GM13977 (cell line): Measurements from ENCODE around the gene TRAPPC13.

ENCODE experiments used
- DNase-seq: peaks from one replicate; pipeline ENCODE4 v3.0.0; 2012; ENCODE audit warnings: low spot score
- in situ Hi-C: fragments of 300-500 bp; cut with MboI; formaldehyde crosslinking; loops from one replicate; pipeline ENCODE4 v1.12.0; 2022; ENCODE audit warnings: low sequenced_read_pairs, low pct_unique_long_range_greater_than_20kb, mixed read lengths, inconsistent platforms; ENCODE audit not compliant: unreplicated experiment
- TF ChIP-seq, protein P1 (sequence below): IDR thresholded peaks from 2 replicates; pipeline ENCODE4 v1.5.1; 2012; ENCODE audit warnings: mild to moderate bottlenecking, control low read depth; ENCODE audit not compliant: insufficient read depth; ENCODE audit errors: extremely low read depth, missing control alignments

TRAPPC13 gene

DNA sequence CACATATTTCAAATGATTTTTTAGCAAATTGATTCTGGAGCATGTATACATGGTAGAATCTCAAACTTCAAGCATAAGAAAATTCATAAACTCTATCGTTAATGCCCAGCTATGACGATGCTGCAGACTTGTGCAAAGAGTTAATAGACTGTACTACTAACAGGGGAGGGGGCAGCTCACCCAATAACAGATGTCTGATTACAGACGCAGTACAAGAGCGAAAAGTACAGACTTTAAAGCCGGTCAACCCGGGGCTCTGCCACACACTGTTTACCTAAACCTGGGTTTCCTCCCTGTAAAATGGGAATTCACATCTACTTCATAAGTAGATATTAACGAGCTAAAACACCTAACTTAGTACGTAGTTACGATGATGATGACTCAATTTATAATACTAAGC is 1.3 kb upstream of the TRAPPC13 start:
- no peak for DNase-seq
- TF ChIP-seq, protein P1, sequence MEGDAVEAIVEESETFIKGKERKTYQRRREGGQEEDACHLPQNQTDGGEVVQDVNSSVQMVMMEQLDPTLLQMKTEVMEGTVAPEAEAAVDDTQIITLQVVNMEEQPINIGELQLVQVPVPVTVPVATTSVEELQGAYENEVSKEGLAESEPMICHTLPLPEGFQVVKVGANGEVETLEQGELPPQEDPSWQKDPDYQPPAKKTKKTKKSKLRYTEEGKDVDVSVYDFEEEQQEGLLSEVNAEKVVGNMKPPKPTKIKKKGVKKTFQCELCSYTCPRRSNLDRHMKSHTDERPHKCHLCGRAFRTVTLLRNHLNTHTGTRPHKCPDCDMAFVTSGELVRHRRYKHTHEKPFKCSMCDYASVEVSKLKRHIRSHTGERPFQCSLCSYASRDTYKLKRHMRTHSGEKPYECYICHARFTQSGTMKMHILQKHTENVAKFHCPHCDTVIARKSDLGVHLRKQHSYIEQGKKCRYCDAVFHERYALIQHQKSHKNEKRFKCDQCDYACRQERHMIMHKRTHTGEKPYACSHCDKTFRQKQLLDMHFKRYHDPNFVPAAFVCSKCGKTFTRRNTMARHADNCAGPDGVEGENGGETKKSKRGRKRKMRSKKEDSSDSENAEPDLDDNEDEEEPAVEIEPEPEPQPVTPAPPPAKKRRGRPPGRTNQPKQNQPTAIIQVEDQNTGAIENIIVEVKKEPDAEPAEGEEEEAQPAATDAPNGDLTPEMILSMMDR: no peak
- in situ Hi-C loops: no loop called here

DNA sequence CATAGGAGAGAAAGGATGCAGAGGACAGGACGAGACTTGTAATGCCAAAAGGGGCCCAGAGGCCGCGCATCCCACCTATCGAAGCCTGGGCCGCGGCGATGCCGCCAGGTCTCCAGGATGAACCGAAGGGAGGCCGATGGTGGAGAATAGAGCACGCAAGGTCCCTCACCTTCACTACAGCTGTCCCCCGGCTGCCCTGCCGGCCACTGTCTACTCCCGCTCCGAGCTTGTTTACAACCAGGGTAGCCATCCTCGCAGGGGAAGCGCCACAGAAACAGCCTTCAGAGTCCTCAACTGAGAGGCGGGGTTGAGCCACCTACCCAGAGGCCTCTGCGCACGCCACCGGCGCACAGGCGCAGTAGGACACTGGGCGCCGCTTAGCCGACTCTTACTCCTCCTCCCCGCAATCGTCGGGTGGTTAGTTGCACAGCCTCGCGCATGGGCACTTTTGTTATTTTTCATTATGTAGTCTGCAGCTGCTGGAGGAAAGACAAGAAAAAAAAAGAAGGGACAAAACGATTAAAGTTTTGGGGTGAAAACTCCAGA is 729 bp upstream of the TRAPPC13 start, which contains the start of gene TRIM23:
Gene TRIM23, minus strand, starts transcription at position 309 of the 546 bp plus-strand sequence. Its CDS starts 59 bp downstream, at position 250.
- TF ChIP-seq, protein P1: no peak
- in situ Hi-C loops: no loop called here
- DNase-seq: peak; percentile 85

DNA sequence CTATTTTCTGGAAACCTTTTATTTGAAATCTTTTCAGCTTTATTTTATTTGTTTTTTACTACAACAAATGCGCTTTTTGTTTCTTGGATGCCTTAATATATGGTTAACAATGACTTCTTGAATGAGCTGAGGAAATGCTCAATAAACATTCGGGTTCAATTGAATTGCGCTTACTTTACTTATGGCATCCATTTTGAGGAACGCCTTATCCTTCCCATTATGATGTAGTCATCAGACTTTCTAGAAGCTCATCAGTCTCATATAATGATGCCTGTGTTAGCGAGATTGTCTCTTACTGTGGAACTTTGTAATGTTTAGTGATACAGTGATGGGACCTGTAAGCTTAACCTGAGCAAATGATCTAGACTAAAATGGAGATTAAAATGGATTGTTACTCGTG is 916 bp downstream of the TRAPPC13 start:
- in situ Hi-C loops: no loop called here
- TF ChIP-seq, protein P1: no peak
- DNase-seq: no peak

DNA sequence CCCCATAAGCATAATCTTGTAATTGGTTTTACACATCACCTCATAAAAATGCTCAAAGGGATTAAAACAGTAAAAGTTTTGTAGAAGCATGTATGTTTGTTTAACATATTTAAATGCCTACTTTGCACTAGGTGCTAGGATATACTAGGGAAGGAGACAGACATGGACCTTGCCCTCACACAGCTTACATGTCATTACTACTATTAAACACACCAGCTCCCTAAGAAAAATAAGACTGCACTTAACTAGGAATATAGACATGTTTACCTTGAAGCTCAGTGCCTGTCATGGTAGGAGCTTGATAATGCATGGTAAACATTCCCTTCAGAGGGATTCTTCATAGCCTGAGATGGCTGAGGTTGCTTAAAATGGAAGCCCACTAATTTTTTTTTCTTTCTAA is 6.2 kb downstream of the TRAPPC13 start:
- DNase-seq: no peak
- TF ChIP-seq, protein P1: no peak
- in situ Hi-C loops: no loop called here

DNA sequence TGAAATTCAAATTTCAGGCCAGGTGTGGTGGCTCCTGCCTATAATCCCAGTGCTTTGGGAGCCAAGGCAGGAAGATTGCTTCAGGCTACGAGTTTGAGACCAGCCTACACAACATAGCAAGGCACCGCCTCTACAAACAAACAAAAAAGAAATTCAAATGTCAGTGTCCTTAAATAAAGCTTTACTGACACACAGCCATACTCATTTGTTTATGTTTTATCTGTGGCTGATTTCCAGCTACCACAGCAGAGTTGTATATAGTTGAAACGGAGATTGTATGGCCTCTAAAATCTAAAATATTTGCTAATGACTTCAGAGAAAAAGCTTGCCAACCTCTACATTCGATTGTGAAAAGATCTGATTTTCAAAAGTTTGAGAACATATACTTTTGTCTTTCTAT is 15.4 kb downstream of the TRAPPC13 start:
- TF ChIP-seq, protein P1: no peak
- in situ Hi-C loops: no loop called here
- DNase-seq: no peak

DNA sequence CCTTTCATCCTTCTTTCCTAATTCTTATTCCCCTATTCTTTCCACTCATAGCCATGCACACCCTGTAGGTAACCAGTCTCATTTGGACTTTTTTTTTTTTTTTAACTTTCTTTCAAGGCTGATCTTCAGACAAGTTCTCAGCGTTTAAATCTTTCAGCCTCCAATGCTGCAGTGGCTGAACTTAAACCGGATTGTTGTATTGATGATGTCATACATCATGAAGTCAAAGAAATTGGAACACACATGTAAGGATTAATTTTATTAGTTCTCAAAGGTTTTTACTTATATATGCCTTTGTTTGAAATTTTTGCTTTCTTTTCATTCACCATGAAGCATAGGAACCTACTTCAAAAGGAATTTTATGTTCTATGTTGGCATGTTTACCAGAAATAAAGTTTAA is 22.1 kb downstream of the TRAPPC13 start:
- in situ Hi-C loops: no loop called here
- TF ChIP-seq, protein P1: no peak
- no peak for DNase-seq
